GM18507 (cell line): ENCODE data around the gene TMPRSS2.

Experiments
- DNase-seq: peaks from one replicate; pipeline ENCODE4 v3.0.0; 2011; ENCODE audit warnings: low read depth; ENCODE audit not compliant: insufficient read length; ENCODE audit errors: extremely low spot score
- FAIRE-seq: peaks from 2 replicates; lab custom pipeline; 2011; peaks lifted over from hg19 to GRCh38; lab: Jason Lieb, UNC

The TMPRSS2 gene

GRCh38 chr21:41511858-41512257 lies 3.9 kb upstream of the TMPRSS2 start:
- FAIRE-seq, result no peak

GRCh38 chr21:41510500-41510899 lies 2.5 kb upstream of the TMPRSS2 start:
- FAIRE-seq, result no peak
- DNase-seq, result no peak

More at GRCh38 chr21:41511858-41512257, 3.9 kb upstream of the TMPRSS2 start:
- no peak for DNase-seq

- DNase-seq (no peak), FAIRE-seq (no peak)
Observed at GRCh38 chr21:41509733-41510132, 1.8 kb upstream of the TMPRSS2 start.

GRCh38 chr21:41509145-41509496 lies 1.2 kb upstream of the TMPRSS2 start:
- FAIRE-seq (no peak), DNase-seq (no peak)

- DNase-seq, result no peak
- FAIRE-seq, result no peak
Observed at GRCh38 chr21:41508415-41509144, 622 bp upstream of the TMPRSS2 start.

- no peak for DNase-seq
- no peak for FAIRE-seq
Observed at GRCh38 chr21:41506611-41507520, 1.1 kb downstream of the TMPRSS2 start.

GRCh38 chr21:41506005-41506594 lies 1.9 kb downstream of the TMPRSS2 start:
- DNase-seq (no peak), FAIRE-seq (no peak)

GRCh38 chr21:41504030-41504429 lies 3.9 kb downstream of the TMPRSS2 start:
- DNase-seq, result no peak
- FAIRE-seq, result no peak

- FAIRE-seq, result no peak
Observed at GRCh38 chr21:41503331-41503730, 4.6 kb downstream of the TMPRSS2 start.

GRCh38 chr21:41501919-41502318 lies 6.0 kb downstream of the TMPRSS2 start:
- FAIRE-seq, result no peak
- DNase-seq, result no peak

More at GRCh38 chr21:41503331-41503730, 4.6 kb downstream of the TMPRSS2 start:
- no peak for DNase-seq

GRCh38 chr21:41500931-41501381 lies 7.0 kb downstream of the TMPRSS2 start:
- no peak for DNase-seq
- FAIRE-seq, result no peak

GRCh38 chr21:41500363-41500762 lies 7.6 kb downstream of the TMPRSS2 start:
- FAIRE-seq (no peak), DNase-seq (no peak)

GRCh38 chr21:41499920-41500319 lies 8.0 kb downstream of the TMPRSS2 start:
- FAIRE-seq, result no peak
- DNase-seq, result no peak

GRCh38 chr21:41497788-41498187 lies 10.2 kb downstream of the TMPRSS2 start:
- no peak for FAIRE-seq
- no peak for DNase-seq

GRCh38 chr21:41497008-41497407 lies 10.9 kb downstream of the TMPRSS2 start:
- FAIRE-seq (no peak), DNase-seq (no peak)

- no peak for FAIRE-seq
- no peak for DNase-seq
Observed at GRCh38 chr21:41494242-41494641, 13.7 kb downstream of the TMPRSS2 start.

- DNase-seq, result no peak
- FAIRE-seq, result no peak
Observed at GRCh38 chr21:41491412-41491811, 16.5 kb downstream of the TMPRSS2 start.

GRCh38 chr21:41490330-41490729 lies 17.6 kb downstream of the TMPRSS2 start:
- DNase-seq, result no peak
- no peak for FAIRE-seq

GRCh38 chr21:41489329-41489728 lies 18.6 kb downstream of the TMPRSS2 start:
- DNase-seq (no peak), FAIRE-seq (no peak)

- DNase-seq, result no peak
- no peak for FAIRE-seq
Observed at GRCh38 chr21:41488080-41488479, 19.9 kb downstream of the TMPRSS2 start.
